GM23248 (cell line): ENCODE results near the gene COMMD7. TPM values are rescaled to one million over a fixed set of nuclear protein-coding genes. Genes with fewer than 3 reads are reported as not detected.

ENCODE experiments used
- DNase-seq: peaks from one replicate; pipeline ENCODE4 v3.0.0-alpha.2; 2015
- H2AFZ ChIP-seq: fragments of 200-600 bp; sonication (generic); 2 replicates; pipeline ENCODE4 v1.6.1; 2016; ENCODE audit warnings: antibody characterized with exemption
- H3F3A ChIP-seq: fragments of 200-600 bp; sonication (generic); 2 replicates; pipeline ENCODE4 v1.6.1; 2016; ENCODE audit warnings: mild to moderate bottlenecking, antibody characterized with exemption, mixed run types; ENCODE audit not compliant: insufficient read depth
- H3K27ac ChIP-seq: fragments of 200-600 bp; sonication (generic); 2 replicates; pipeline ENCODE4 v1.5.1; 2016; ENCODE audit warnings: mild to moderate bottlenecking
- H3K27me3 ChIP-seq: fragments of 200-600 bp; sonication (generic); replicated peaks from 2 replicates; pipeline ENCODE4 v1.6.1; 2016; ENCODE audit warnings: mild to moderate bottlenecking; ENCODE audit not compliant: insufficient read depth
- H3K36me3 ChIP-seq: fragments of 200-600 bp; sonication (generic); 2 replicates; pipeline ENCODE4 v1.6.1; 2016; ENCODE audit warnings: low read depth, mild to moderate bottlenecking
- H3K4me1 ChIP-seq: fragments of 200-600 bp; sonication (generic); 2 replicates; pipeline ENCODE4 v1.6.1; 2016; ENCODE audit warnings: mild to moderate bottlenecking; ENCODE audit not compliant: insufficient read depth
- H3K4me2 ChIP-seq: fragments of 200-600 bp; sonication (generic); one replicate; pipeline ENCODE4 v1.6.1; 2016; ENCODE audit warnings: mild to moderate bottlenecking; ENCODE audit not compliant: unreplicated experiment
- H3K4me3 ChIP-seq: fragments of 200-600 bp; sonication (generic); 2 replicates; pipeline ENCODE4 v1.5.1; 2016; ENCODE audit warnings: mild to moderate bottlenecking
- H3K79me2 ChIP-seq: fragments of 200-600 bp; sonication (generic); 2 replicates; pipeline ENCODE4 v1.6.1; 2016; ENCODE audit warnings: mild to moderate bottlenecking; ENCODE audit not compliant: insufficient read depth
- H3K9ac ChIP-seq: fragments of 200-600 bp; sonication (generic); 2 replicates; pipeline ENCODE4 v1.6.1; 2016; ENCODE audit warnings: mild to moderate bottlenecking
- H3K9me2 ChIP-seq: fragments of 200-600 bp; sonication (generic); 2 replicates; pipeline ENCODE4 v1.6.1; 2016; ENCODE audit warnings: mixed run types, mild to moderate bottlenecking, moderate library complexity; ENCODE audit not compliant: insufficient read depth
- H3K9me3 ChIP-seq: fragments of 200-600 bp; sonication (generic); one replicate; pipeline ENCODE4 v1.6.1; 2017; ENCODE audit warnings: low read depth
- H4K20me1 ChIP-seq: fragments of 200-600 bp; sonication (generic); 2 replicates; pipeline ENCODE4 v1.6.0; 2016; ENCODE audit not compliant: insufficient read depth
- EZH2 ChIP-seq: fragments of 200-600 bp; sonication (generic); IDR thresholded peaks from 2 replicates; pipeline ENCODE4 v1.6.1; 2018; ENCODE audit warnings: antibody characterized with exemption, mild to moderate bottlenecking; ENCODE audit not compliant: insufficient read depth, poor library complexity, severe bottlenecking
- EZH2phosphoT487 ChIP-seq: fragments of 200-600 bp; sonication (generic); IDR thresholded peaks from 2 replicates; pipeline ENCODE4 v1.6.1; 2018; ENCODE audit warnings: antibody characterized with exemption, moderate library complexity, mild to moderate bottlenecking, low read depth; ENCODE audit not compliant: insufficient read depth
- WGBS, 2 experiments: methylation state at CpG; one replicate each; pipeline ENCODE4 v1.1.6; 2015 to 2017; ENCODE audit warnings: low lambda C conversion rate in 2 of 2, low coverage in 1 of 2; ENCODE audit errors: missing lambda C conversion rate in 2 of 2; 5-methylcytosine and 5-hydroxymethylcytosine counted together
- in situ Hi-C: fragments of 300-500 bp; cut with MboI; formaldehyde crosslinking; loops from 2 replicates; pipeline ENCODE4 v1.15.0; 2020
- polyA plus RNA-seq: library from polyadenylated mRNA; unstranded; fragments of >200 nt; fragmentation: Nextera tagmentation; extraction: Ambion mirVana; gene quantifications from 2 replicates; pipeline ENCODE4 v1.2.1, GENCODE V29; 2016
- total RNA-seq: library from RNA; depleted of rRNA; stranded (reverse); fragments of >200 nt; shearing (Covaris generic); gene quantifications from 2 replicates; pipeline ENCODE4 v1.2.3, GENCODE V29; 2014

The COMMD7 gene
- total and polyA plus RNA-seq, 2 experiments from 2014 or later, result 37.0 to 68.8 TPM

- H3K4me3 ChIP-seq, result no peak overlapping the region
- peak; percentile 74 for DNase-seq
- WGBS, 2 experiments, result 12 to 19% methylated on average over 6 of the region's 6 CpGs
- no peak overlapping the region for H3K27ac ChIP-seq
- H3K27me3 ChIP-seq, result no peaks in the 10 kb centered on the region
- H3K9me2 ChIP-seq, result no peaks in the 10 kb centered on the region
- no peaks in the 10 kb centered on the region for H3F3A ChIP-seq
- no peak overlapping the region for H3K9ac ChIP-seq
- H3K36me3 ChIP-seq, result no peaks in the 10 kb centered on the region
- TF ChIP-seq EZH2phosphoT487, result no peak
- no peak for TF ChIP-seq EZH2
- H3K79me2 ChIP-seq, result no peaks in the 10 kb centered on the region
- H4K20me1 ChIP-seq, result no peaks in the 10 kb centered on the region
- no peaks in the 10 kb centered on the region for H3K4me1 ChIP-seq
- in situ Hi-C loops, result loop anchor here (5.0 kb wide), 1 partner anchor 103 kb away; no protein-coding TSS in a partner anchor
- no peaks in the 10 kb centered on the region for H3K9me3 ChIP-seq
- no peak overlapping the region for H2AFZ ChIP-seq
- H3K4me2 ChIP-seq, result no peak overlapping the region
These were observed 64.3 kb downstream of the COMMD7 start for GRCh38 chr20:32678948-32679347.

- Histone ChIP-seq H3K36me3 (no peaks in the 10 kb centered on the region), H3K79me2 (no peaks in the 10 kb centered on the region), H4K20me1 (no peaks in the 10 kb centered on the region), H3F3A (no peaks in the 10 kb centered on the region), H3K9ac (no peak overlapping the region), H3K4me2 (no peak overlapping the region), H3K4me1 (no peaks in the 10 kb centered on the region), H3K27me3 (no peaks in the 10 kb centered on the region), H3K27ac (no peak overlapping the region), H3K9me2 (no peaks in the 10 kb centered on the region), H3K9me3 (no peaks in the 10 kb centered on the region), H3K4me3 (no peak overlapping the region), H2AFZ (no peak overlapping the region)
- DNase-seq, result no peak
- WGBS, 2 experiments, result 74 to 83% methylated on average over 12 to 13 of the region's 13 CpGs
- TF ChIP-seq EZH2 (no peak), EZH2phosphoT487 (no peak)
- in situ Hi-C loops, result loop anchor here (5.0 kb wide), 1 partner anchor 107 kb away; no protein-coding TSS in a partner anchor
These were observed 67.9 kb downstream of the COMMD7 start for GRCh38 chr20:32675223-32675975.

DNA sequence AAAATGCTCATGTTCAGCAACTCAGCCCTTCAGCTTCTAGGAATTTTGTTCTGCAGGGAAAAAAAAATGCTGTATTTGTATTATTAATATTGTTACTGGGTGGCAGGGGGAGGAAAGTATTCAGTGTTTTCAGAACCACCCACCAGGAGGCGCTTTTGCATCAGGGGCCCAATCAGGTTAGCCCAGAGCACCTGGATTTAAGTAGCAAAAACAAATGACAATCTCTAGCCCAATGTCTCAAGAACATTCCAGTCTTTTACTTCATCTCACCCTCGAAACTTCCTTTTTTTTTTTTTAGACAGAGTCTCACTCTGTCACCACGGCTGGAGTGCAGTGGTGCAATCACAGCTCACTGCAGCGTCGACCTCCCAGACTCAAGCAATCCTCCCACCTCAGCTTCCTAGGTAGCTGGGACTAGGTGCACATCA is 68.9 kb downstream of the COMMD7 start:
- TF ChIP-seq EZH2phosphoT487, result no peak
- no peak for TF ChIP-seq EZH2
- WGBS, 2 experiments, result 33 to 35% methylated on average over 5 of the region's 5 CpGs
- H3F3A ChIP-seq, result no peaks in the 10 kb centered on the region
- H3K4me1 ChIP-seq, result no peaks in the 10 kb centered on the region
- H3K79me2 ChIP-seq, result no peaks in the 10 kb centered on the region
- no peak overlapping the region for H3K9ac ChIP-seq
- no peaks in the 10 kb centered on the region for H3K9me2 ChIP-seq
- in situ Hi-C loops, result no loop called here
- no peak overlapping the region for H3K4me2 ChIP-seq
- H3K4me3 ChIP-seq, result no peak overlapping the region
- no peak overlapping the region for H2AFZ ChIP-seq
- H4K20me1 ChIP-seq, result no peaks in the 10 kb centered on the region
- H3K36me3 ChIP-seq, result no peaks in the 10 kb centered on the region
- H3K27ac ChIP-seq, result no peak overlapping the region
- H3K9me3 ChIP-seq, result no peaks in the 10 kb centered on the region
- no peaks in the 10 kb centered on the region for H3K27me3 ChIP-seq
- DNase-seq, result peak; percentile 68

GRCh38 chr20:32672982-32673851 is 70.0 kb downstream of the COMMD7 start:
- Histone ChIP-seq H3K4me2 (no peak overlapping the region), H3K9ac (no peak overlapping the region), H4K20me1 (no peaks in the 10 kb centered on the region), H3K9me2 (no peaks in the 10 kb centered on the region), H3F3A (no peaks in the 10 kb centered on the region), H3K36me3 (no peaks in the 10 kb centered on the region), H2AFZ (no peak overlapping the region), H3K27me3 (no peaks in the 10 kb centered on the region), H3K27ac (no peak overlapping the region), H3K79me2 (no peaks in the 10 kb centered on the region), H3K9me3 (no peaks in the 10 kb centered on the region), H3K4me3 (no peak overlapping the region), H3K4me1 (no peaks in the 10 kb centered on the region)
- 63 to 66% methylated on average over 21 to 22 of the region's 22 CpGs for WGBS, 2 experiments
- in situ Hi-C loops, result no loop called here
- no peak for TF ChIP-seq EZH2phosphoT487
- no peak for TF ChIP-seq EZH2
- no peak for DNase-seq
